GM19452 (cell line): ENCODE data around the gene CLDN9.
"Not testable (repeated sequence)": the region's sequence is repeated elsewhere in the genome, so short reads cannot be mapped to it uniquely, and the experiment has no call there.

Source experiments
- ATAC-seq: cut with Tn5 transposase; IDR thresholded peaks from one replicate; pipeline ENCODE4 v1.9.1; 2021; ENCODE audit not compliant: unreplicated experiment

Gene CLDN9

DNA sequence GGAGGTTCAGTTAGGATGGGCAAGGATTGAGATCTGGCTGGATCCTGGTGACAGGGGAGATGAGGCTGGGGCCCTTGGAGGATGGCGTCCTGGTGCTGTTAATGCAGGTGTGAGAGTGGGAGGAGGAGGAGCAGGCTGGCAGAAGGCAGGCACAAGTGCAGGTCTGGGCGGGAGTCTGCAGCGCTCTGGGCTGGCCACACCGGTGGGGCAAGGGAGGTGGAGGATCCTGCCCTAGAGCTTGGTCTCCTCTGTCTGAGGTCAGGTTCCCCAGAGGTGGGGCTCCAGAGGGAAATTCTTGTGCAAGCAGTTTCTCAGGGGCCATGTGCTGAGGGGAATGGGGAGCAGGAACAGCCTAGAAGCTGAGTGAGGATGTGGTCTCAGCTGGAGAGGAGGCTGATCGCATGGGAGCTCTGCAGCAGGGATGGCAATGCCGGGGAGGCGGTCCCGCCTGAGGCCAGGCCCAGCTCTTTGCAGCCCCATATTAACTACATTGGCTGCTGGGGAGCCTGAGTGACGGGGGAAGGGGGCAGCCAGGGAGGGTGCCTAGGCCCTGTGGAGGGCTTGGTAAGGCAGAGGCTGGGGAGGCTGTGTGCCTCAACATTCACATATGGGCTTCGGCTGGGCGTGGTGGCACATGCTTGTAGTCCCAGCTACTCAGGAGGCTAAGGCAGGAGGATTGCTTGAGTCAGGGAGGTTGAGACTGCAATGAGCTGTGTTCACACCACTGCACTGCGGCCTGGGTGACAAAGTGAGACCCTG, 40.0 kb downstream of the CLDN9 start:
- not testable (repeated sequence) for ATAC-seq

DNA sequence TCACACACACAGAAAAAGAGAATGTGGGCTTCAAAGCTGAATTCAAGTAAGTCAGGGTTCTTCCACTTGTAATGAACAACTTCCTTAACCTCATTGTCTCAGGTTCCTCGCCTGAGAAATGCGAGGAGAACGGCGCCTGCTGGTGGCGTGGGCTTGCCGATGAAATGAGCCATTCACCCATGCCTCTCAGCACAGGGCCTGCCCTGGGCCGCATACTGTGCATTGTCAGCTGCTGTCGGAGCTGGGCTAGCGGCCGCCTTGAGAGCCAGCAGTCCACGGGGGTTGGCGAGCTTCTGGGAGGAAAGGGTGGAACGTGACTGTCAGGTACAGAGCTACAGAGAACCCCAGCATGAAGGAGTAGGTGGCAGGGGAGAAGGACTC, 40.6 kb downstream of the CLDN9 start:
- not testable (repeated sequence) for ATAC-seq

DNA sequence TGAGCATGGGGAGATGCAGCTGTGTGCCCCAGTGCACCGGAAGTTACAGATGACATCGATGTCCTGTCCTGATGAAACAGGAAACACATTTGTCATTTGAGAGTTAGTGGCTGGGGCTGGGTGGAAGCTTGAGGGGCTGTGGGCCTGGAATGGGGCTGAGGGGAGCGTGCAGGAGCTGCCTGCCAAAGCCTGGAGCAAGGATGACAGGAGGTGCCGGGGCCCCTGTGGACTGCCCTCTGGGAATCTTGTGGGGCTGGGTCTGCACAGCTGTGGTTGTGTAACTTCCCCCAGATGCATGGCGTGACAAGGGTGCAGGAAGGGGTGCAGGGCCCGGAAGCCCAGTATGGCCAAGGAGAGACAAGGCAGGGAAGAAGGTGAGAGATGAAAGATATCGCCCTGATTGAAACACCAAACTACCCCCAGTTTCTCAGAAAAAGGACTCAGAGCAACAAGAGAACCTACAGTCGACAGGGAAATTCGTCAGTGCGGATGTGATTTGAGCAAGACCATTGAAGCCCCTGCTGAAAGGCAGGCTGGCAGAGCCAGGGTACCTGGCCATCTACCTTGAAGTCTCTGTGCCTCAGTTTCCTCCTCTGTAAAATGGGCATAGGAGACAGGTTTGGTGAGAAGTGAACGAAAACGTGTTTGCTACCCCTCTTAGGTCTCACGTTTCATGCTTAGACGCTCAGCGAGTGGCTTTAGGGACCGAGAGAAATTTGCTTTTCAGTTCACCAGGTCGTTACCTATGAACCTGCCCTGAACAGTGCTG, 42.4 kb downstream of the CLDN9 start:
- ATAC-seq, result no peak

DNA sequence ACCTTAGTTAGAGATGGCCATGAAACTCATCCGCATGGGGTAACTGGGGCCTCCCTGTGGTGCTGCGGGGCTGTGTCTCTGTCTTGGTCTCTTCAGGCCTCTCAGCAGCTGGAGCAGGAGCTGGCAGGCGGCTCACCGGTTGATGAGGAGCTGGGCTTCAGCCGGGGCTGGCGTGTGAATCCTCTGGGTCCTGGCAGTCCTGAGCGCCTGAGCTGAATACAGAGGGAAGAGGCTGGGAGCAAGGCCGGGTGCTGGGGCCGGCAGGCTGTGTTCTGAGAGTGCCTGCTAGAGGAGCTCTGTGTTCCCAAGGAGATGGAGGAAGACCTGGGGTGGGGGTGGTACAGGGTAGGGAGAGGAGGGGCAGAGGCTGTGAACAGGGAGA, 43.0 kb downstream of the CLDN9 start:
- not testable (repeated sequence) for ATAC-seq

DNA sequence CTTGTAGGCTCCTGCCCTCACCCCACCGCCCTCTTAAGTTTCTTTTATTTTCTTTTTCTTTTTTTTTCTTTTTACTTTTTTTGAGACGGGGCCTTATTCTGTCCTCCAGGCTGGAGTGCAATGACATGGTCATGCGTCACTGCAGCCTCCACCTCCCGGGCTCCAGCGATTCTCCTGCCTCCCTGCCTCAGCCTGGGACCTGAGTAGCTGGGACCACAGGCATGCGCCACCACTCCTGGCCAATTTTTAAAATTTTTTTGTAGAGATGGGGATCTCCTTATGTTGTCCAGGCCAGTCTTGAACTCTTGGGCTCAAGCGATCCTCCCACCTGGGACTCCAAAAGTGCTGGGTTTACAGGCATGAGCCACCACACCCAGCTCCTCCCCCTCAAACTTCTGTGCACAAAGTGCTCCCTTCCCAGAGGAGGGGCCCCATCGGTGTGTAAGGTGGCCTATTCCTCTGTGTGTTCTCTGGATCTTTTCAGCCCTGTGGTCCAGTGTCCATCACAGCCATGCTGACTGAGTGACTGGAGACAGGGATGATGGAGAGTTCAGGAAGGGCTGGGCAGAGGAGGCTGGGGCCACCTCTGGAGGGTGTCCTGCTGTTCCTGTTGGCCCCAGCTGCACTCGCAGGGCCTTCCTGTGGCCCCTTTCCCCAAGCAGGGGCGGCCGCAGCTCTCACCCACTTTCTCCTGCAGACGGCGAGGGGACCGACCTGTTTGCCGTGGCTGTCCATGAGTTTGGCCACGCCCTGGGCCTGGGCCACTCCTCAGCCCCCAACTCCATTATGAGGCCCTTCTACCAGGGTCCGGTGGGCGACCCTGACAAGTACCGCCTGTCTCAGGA, 43.8 kb downstream of the CLDN9 start:
- no peak for ATAC-seq

DNA sequence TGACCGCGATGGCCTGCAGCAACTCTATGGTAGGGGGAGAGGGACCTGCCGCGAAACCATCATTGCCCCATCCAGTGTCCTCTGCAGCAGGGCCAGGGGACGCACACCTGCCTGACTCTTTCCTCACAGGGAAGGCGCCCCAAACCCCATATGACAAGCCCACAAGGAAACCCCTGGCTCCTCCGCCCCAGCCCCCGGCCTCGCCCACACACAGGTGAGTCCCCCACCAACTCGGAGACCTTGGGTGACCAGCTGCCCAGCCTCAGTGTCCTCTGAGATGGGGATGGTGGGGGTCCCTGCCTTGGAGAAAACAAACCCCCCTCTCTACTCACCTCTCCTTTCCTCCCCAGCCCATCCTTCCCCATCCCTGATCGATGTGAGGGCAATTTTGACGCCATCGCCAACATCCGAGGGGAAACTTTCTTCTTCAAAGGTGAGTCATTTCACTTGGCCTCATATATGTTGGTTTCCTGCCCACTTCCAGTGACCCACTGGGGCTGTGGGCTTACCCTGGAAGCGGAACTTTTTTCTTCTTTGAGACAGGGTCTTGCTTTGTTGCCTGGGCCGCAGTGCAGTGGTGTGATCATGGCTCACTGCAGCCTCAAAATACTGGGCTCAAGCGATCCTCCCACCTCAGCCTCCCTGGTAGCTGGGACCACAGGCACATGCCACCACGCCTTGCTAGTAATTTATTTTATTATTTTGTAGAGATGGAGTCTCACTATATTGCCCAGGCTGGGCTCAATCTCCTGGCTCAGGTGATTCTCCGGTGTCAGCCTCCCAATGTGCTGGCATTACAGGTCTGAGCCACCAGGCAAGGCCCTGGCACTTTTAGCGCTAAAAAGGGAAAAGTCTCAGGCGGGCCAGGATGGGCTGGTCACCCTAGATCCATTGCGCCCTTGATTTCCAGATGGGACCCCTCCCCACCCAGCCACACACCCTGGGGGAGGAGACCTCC, 44.7 kb downstream of the CLDN9 start:
- ATAC-seq, result no peak

DNA sequence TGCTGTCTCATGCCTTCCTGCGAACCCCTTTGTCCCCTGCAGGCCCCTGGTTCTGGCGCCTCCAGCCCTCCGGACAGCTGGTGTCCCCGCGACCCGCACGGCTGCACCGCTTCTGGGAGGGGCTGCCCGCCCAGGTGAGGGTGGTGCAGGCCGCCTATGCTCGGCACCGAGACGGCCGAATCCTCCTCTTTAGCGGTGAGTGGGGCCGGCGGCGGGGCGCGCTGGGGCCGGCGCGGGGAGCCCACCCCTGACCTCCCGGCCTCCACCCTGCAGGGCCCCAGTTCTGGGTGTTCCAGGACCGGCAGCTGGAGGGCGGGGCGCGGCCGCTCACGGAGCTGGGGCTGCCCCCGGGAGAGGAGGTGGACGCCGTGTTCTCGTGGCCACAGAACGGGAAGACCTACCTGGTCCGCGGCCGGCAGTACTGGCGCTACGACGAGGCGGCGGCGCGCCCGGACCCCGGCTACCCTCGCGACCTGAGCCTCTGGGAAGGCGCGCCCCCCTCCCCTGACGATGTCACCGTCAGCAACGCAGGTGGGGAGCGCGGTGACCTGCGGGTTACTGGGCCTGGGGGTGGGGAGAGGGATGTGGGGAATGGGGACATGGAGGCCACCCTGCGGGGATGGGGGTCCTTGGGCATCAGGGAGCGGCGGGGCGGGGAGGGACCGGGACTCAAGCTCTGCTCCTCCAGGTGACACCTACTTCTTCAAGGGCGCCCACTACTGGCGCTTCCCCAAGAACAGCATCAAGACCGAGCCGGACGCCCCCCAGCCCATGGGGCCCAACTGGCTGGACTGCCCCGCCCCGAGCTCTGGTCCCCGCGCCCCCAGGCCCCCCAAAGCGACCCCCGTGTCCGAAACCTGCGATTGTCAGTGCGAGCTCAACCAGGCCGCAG, 45.7 kb downstream of the CLDN9 start:
- peak; percentile 33 for ATAC-seq

DNA sequence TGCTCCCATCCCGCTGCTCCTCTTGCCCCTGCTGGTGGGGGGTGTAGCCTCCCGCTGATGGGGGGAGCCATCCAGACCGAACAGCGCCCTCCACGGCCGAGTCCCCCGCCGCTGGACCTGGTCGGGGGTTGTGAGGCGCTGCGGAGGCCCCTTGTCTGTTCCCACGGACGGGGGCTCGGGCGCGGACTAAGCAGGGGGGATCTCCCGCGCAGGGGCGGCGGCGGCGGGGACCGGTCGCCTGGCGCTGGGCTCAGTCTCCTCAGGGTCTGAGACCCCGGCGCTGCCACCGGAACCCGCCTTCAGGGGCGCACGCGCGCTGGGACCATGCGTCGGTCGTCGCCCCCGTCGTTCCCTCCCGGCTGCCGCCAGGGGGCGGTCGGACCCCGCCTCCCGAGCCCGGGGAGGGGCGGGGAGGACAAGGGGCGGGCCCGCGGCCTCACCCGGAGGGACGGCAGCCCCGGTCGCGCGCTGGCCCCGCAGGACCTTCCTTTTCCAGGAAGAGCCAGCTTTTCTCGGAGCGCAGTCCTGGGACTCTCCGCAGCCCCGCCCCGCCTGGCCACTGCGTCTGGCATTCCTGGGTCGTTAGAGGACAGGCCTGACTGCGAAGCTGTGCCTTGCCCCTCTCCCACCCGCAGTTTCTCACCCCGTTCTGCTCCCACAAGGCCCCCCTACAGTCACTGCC, 46.5 kb downstream of the CLDN9 start:
- ATAC-seq, result peak; percentile 68

DNA sequence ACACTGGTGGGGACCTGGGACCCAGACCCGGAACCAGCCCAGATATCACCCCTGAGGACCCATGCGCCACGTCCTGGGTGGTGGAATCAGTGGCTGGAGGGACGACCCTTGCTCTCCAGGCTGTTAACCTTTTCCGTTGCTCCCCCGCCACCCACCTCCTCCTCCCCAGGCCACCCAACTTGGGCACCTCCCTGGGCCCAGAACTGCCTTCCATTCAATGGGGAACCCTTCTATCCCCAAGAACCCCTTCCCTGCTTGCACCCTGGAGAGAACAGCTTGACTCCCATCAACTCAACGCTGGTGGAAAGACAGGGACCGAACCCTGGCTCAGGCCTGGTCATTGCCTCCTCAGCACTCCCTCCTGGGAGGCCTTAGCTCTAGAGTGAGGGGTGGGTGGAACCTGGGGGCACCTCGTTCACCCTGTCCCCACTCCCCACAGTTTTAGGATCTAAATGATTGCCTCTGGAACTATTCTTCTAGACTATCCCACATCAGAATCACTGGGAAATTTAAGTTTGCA, 47.1 kb downstream of the CLDN9 start:
- no peak for ATAC-seq

DNA sequence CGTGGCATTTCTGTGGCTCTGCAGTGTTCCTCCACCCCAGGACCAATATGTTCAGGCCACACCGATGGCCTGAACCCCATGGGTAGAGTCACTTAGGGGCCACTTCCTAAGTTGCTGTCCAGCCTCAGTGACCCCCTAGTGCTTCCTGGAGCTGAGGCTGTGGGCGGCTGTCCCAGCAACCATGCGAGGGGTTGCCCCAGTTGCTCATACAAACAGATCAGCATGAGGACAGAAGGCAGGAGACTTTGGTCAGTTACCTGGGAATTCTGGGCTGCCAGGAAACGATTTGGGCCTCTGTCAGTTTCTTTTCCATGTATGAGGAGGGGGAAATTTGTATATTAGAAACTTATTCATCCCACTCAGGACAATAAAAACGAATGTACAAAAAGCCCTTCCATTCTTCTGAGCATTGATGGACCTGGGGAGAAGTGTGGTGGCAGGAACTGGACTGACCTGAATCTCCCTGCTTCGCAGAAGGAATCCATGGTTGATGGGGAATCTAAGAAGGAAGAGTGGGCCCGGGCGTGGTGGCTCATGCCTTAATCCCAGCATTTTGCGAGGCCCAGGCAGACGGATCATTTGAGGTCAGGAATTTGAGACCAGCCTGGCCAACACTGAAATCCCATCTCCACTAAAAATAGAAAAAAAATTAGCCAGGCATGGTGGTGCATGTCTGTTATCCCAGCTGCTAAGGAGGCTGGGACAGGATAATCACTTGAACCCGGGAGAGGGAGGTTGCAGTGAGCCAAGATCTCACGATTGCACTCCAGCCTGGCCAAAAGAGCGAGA, 47.8 kb downstream of the CLDN9 start:
- ATAC-seq, result no peak

DNA sequence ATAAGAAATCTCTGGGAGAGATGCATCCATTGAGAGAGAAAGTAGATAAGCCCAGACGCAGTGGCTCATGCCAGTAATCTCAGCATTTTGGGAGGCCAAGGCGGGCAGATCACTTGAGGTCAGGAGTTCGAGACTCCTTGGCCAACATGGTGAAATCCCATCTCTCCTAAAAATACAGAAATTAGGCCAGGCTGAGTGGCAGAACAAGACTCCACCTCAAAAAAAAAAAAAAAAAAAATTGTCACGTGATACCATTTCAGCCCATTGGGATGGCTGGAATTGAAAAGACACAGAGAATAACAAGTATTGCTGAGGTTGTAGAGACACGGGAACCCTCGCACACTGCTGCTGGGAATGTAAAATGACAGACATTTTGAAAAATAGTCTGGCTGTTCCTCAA, 49.8 kb downstream of the CLDN9 start:
- ATAC-seq, result no peak

DNA sequence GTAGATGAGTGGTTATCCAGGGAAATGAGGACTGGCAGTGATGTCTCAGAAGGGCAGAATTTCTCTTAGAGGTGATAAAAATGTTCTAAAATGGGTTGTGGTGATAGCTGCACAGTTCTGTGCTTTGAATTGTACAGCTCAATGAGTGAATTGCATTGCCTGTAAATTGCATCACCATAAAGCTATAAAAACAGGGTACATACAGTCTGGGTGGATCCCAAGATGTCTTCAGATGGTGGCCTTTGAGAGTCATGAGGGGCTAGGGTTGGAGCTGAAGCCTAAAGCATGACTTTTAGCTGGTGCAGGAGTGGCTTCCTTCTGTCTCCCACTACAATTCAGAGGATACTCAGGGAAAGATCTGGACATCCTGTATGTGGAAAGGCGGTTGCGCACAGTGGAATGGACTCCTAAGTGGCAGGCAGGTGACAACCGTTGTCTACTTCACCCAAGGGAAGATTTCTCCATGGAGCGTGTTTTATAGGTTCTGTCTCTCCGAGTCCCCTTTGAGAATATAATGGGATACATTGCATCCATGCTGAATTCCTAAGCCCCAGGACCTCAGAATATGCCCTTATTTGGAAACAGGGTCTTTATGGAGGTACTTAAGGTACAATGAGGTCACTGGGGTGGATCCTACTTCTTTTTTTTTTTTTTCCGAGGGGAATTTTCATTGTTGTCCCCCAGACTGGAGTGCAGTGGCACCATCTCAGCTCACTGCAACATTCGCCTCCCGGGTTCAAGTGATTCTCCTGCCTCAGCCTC, 51.1 kb downstream of the CLDN9 start:
- no peak for ATAC-seq
